Measurements from ENCODE around the gene CNTNAP2. TPM values are rescaled to one million over a fixed set of nuclear protein-coding genes. Genes with fewer than 3 reads are reported as not detected.

The CNTNAP2 gene
- total and polyA plus RNA-seq, 4 donors = 0.14 to 2.3 (median 1.1) TPM

DNA sequence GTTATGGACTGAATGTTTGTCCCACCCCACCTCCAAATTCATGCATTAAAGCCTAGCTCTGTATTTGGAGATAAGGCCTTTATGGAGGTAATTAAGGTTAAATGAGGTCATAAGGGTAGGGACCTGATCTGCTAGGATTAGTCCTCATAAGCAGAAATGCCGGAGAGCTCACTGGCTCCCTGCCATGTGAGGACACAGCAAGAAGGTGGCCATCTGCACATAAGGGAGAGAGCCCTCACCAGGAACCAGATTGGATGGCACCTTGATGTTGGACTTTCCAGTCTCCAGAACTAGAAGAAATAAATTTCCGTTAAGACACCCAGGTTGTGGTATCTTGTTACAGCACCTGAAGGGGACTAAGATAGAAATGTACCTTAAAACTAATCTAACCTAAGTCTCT, 1657.9 kb downstream of the CNTNAP2 start:
- Histone ChIP-seq H3K4me3 (ENCODE audit: low read depth in 1 of 3, low read length in 3 of 3) (no peak overlapping the region), H3K27ac (ENCODE audit: low read depth in 1 of 2, low read length in 2 of 2) (no peak overlapping the region), H3K36me3 (ENCODE audit: control insufficient read depth in 4 of 4, insufficient read depth in 3 of 4, low read depth in 1 of 4, low read length in 3 of 4) (no peaks in the 10 kb centered on the region), H3K27me3 (ENCODE audit: control insufficient read depth in 4 of 4, insufficient read depth in 4 of 4, low read length in 3 of 4) (peaks cover 0 to 2% (median 0%) of the 10 kb centered on the region in 4 donors), H3K9me3 (ENCODE audit: control insufficient read depth in 4 of 4, low read length in 3 of 4) (no peaks in the 10 kb centered on the region), H3K4me1 (ENCODE audit: control insufficient read depth in 4 of 4, insufficient read depth in 4 of 4, low read length in 3 of 4) (no peaks in the 10 kb centered on the region), H3K9ac (ENCODE audit: low read depth in 1 of 2, low read length in 2 of 2) (no peak overlapping the region)
- TF ChIP-seq HNF4G (IDR thresholded peaks at IDR 0.05) = no peak
- TF ChIP-seq, protein P1, sequence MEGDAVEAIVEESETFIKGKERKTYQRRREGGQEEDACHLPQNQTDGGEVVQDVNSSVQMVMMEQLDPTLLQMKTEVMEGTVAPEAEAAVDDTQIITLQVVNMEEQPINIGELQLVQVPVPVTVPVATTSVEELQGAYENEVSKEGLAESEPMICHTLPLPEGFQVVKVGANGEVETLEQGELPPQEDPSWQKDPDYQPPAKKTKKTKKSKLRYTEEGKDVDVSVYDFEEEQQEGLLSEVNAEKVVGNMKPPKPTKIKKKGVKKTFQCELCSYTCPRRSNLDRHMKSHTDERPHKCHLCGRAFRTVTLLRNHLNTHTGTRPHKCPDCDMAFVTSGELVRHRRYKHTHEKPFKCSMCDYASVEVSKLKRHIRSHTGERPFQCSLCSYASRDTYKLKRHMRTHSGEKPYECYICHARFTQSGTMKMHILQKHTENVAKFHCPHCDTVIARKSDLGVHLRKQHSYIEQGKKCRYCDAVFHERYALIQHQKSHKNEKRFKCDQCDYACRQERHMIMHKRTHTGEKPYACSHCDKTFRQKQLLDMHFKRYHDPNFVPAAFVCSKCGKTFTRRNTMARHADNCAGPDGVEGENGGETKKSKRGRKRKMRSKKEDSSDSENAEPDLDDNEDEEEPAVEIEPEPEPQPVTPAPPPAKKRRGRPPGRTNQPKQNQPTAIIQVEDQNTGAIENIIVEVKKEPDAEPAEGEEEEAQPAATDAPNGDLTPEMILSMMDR (IDR thresholded peaks at IDR 0.05; ENCODE audit: low read depth, low read length, missing input control) = no peak
- TF ChIP-seq YY1 (IDR thresholded peaks at IDR 0.05) = no peak
- TF ChIP-seq SP1 (IDR thresholded peaks at IDR 0.05) = no peak
- no peak for TF ChIP-seq RXRA (IDR thresholded peaks at IDR 0.05)
- TF ChIP-seq TAF1 (conservative IDR thresholded peaks at IDR 0.05) = no peak
- no peak for TF ChIP-seq JUND (IDR thresholded peaks at IDR 0.05)
- TF ChIP-seq RAD21 (IDR thresholded peaks at IDR 0.05) = no peak
- TF ChIP-seq EGR1 (IDR thresholded peaks at IDR 0.05; ENCODE audit: low read depth in 2 of 2) = no peak
- no peak for TF ChIP-seq HNF4A (conservative IDR thresholded peaks at IDR 0.05)
- 82% methylated on average over 2 of the region's 2 CpGs for WGBS
- DNase-seq (ENCODE audit: low spot score) = no peak

DNA sequence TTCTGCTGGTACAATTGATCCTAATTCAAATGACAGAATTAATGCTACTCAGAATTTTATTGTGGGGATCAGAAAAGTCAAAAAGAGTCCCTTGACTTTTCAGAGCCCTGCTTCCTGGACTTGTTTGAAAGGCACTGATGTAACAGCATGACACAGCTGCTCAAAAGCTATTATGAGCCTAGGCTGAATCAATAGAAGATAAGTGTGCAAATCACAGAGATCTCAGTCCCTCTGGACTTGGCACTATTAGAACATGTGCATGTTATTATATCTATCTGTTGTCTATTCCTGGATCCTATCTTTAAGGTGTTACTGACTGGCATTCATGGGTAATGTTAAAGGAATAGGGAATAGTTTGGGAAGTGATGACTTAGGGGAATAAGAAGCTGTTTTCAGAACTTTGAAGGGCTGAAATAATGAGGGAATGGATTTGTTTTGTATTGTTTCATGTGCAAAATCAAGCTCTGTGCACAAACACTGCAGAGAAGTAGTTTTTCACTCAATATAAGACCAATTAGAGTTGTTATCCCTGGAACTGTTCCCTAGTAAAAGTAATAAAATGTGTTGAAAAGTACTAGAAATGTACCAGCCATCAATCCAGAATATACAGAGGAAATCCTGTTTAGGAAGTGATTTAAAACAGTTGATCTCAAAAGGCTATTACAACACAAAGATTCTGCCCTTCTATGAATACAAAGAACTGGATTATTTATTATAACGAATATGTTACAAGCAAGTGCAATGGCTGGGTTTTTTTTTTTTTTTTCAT, 1659.1 kb downstream of the CNTNAP2 start:
- H3K36me3 ChIP-seq (ENCODE audit: control insufficient read depth in 4 of 4, insufficient read depth in 3 of 4, low read depth in 1 of 4, low read length in 3 of 4) = no peaks in the 10 kb centered on the region
- DNase-seq (ENCODE audit: low spot score) = no peak
- H3K27ac ChIP-seq (ENCODE audit: low read depth in 1 of 2, low read length in 2 of 2) = no peak overlapping the region
- H3K4me3 ChIP-seq (ENCODE audit: low read depth in 1 of 3, low read length in 3 of 3) = no peak overlapping the region
- H3K27me3 ChIP-seq (ENCODE audit: control insufficient read depth in 4 of 4, insufficient read depth in 4 of 4, low read length in 3 of 4) = no peaks in the 10 kb centered on the region
- H3K9me3 ChIP-seq (ENCODE audit: control insufficient read depth in 4 of 4, low read length in 3 of 4) = no peaks in the 10 kb centered on the region
- H3K4me1 ChIP-seq (ENCODE audit: control insufficient read depth in 4 of 4, insufficient read depth in 4 of 4, low read length in 3 of 4) = no peaks in the 10 kb centered on the region
- TF ChIP-seq SP1 (IDR thresholded peaks at IDR 0.05) = no peak
- TF ChIP-seq, protein P2, sequence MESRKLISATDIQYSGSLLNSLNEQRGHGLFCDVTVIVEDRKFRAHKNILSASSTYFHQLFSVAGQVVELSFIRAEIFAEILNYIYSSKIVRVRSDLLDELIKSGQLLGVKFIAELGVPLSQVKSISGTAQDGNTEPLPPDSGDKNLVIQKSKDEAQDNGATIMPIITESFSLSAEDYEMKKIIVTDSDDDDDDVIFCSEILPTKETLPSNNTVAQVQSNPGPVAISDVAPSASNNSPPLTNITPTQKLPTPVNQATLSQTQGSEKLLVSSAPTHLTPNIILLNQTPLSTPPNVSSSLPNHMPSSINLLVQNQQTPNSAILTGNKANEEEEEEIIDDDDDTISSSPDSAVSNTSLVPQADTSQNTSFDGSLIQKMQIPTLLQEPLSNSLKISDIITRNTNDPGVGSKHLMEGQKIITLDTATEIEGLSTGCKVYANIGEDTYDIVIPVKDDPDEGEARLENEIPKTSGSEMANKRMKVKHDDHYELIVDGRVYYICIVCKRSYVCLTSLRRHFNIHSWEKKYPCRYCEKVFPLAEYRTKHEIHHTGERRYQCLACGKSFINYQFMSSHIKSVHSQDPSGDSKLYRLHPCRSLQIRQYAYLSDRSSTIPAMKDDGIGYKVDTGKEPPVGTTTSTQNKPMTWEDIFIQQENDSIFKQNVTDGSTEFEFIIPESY (IDR thresholded peaks at IDR 0.05) = no peak
- no peak for TF ChIP-seq HNF4A (conservative IDR thresholded peaks at IDR 0.05)
- no peak for TF ChIP-seq TAF1 (conservative IDR thresholded peaks at IDR 0.05)
- TF ChIP-seq, protein P3, sequence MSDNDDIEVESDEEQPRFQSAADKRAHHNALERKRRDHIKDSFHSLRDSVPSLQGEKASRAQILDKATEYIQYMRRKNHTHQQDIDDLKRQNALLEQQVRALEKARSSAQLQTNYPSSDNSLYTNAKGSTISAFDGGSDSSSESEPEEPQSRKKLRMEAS (IDR thresholded peaks at IDR 0.05) = no peak
- TF ChIP-seq RAD21 (IDR thresholded peaks at IDR 0.05) = no peak
- TF ChIP-seq, protein P1 (IDR thresholded peaks at IDR 0.05; ENCODE audit: low read depth, low read length, missing input control) = no peak
- TF ChIP-seq GABPA (IDR thresholded peaks at IDR 0.05 in 1 of 2, conservative IDR thresholded peaks at IDR 0.05 in 1 of 2) = no peak
- TF ChIP-seq, protein P4, sequence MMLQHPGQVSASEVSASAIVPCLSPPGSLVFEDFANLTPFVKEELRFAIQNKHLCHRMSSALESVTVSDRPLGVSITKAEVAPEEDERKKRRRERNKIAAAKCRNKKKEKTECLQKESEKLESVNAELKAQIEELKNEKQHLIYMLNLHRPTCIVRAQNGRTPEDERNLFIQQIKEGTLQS (IDR thresholded peaks at IDR 0.05) = no peak
- WGBS = 43% methylated on average over 1 of the region's 1 CpG
- no peak overlapping the region for H3K9ac ChIP-seq (ENCODE audit: low read depth in 1 of 2, low read length in 2 of 2)
